Fibroblast of the aortic adventitia (primary cell): ENCODE data around the gene WFDC9. TPM values are rescaled to one million over a fixed set of nuclear protein-coding genes. Genes with fewer than 3 reads are reported as not detected.
"Not testable (repeated sequence)": the region's sequence is repeated elsewhere in the genome, so short reads cannot be mapped to it uniquely, and the experiment has no call there.

Experiments used
- DNase-seq: peaks from one replicate; pipeline ENCODE4 v3.0.0-alpha.2; 2010; ENCODE audit warnings: low read depth
- H3K4me3 ChIP-seq: 2 replicates; pipeline ENCODE4 v1.5.1; 2011; ENCODE audit warnings: low read depth, mild to moderate bottlenecking, control low read depth, low read length, moderate library complexity
- total RNA-seq: library from RNA; depleted of rRNA; stranded (reverse); fragments of >200 nt; gene quantifications from 2 replicates; pipeline ENCODE4 v1.2.3, GENCODE V29; 2012; ENCODE audit warnings: low replicate concordance
- TF ChIP-seq, protein P1 (sequence below): IDR thresholded peaks from 2 replicates; pipeline ENCODE4 v1.5.1; 2011; ENCODE audit warnings: mild to moderate bottlenecking, low read length, control low read depth, inconsistent platforms; ENCODE audit not compliant: insufficient read depth

The WFDC9 gene
- total RNA-seq, 1 donor, result not detected

DNA sequence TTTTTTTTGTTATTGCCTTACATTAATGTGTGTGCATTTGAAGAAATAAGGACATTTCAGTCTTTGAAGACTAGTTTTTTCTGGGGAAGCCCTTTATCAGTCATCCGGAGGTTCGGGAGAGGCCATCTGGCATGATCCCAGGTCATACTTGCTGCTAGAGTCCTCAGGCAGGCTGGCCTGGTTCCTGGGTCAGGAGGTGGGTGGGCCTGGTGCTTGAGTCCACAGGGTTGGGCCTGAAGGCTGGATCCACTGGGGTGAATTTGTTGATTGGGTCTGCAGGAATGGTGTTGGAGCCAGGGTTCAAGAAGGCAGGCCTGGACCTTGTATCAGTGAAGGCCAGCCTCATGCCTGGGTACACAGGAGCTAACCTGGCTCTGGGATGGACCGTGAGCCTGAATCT is 15.8 kb upstream of the WFDC9 start:
- no peak for DNase-seq
- TF ChIP-seq, protein P1, sequence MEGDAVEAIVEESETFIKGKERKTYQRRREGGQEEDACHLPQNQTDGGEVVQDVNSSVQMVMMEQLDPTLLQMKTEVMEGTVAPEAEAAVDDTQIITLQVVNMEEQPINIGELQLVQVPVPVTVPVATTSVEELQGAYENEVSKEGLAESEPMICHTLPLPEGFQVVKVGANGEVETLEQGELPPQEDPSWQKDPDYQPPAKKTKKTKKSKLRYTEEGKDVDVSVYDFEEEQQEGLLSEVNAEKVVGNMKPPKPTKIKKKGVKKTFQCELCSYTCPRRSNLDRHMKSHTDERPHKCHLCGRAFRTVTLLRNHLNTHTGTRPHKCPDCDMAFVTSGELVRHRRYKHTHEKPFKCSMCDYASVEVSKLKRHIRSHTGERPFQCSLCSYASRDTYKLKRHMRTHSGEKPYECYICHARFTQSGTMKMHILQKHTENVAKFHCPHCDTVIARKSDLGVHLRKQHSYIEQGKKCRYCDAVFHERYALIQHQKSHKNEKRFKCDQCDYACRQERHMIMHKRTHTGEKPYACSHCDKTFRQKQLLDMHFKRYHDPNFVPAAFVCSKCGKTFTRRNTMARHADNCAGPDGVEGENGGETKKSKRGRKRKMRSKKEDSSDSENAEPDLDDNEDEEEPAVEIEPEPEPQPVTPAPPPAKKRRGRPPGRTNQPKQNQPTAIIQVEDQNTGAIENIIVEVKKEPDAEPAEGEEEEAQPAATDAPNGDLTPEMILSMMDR, result no peak
- H3K4me3 ChIP-seq, result no peak overlapping the region

DNA sequence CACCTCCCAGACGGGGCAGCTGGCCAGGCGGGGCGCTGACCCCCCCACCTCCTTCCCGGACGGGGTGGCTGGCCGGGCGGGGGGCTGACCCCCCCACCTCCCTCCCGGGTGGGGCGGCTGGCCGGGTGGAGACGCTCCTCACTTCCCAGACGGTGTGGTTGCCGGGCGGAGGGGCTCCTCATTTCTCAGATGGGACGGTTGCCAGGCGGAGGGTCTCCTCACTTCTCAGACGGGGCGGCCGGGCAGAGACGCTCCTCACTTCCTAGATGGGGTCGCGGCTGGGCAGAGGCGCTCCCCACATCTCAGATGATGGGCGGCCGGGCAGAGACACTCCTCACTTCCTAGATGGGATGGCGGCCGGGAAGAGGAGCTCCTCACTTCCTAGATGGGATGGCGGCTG is 14.8 kb upstream of the WFDC9 start:
- not testable (repeated sequence) for H3K4me3 ChIP-seq, DNase-seq

DNA sequence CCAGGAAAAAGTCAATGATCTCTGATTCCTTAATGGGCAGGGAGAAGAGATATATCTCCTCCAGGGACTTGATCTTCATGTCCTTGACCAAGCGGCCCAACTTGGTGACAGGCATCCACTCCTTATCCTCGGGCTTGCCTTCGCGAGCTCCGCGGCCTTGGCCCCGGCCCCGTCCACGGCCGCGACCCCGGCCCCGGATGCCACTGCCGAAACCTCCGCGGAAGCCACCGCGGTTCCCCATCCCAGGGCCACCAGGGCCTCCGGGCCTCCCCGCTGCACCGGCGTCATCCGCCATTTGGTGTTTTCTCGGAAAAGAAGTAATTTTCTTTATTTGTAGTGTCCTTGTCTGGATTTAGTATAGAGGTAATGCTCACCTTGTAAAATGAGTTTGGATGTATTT is 10.0 kb upstream of the WFDC9 start:
- DNase-seq, H3K4me3 ChIP-seq: not testable (repeated sequence)

DNA sequence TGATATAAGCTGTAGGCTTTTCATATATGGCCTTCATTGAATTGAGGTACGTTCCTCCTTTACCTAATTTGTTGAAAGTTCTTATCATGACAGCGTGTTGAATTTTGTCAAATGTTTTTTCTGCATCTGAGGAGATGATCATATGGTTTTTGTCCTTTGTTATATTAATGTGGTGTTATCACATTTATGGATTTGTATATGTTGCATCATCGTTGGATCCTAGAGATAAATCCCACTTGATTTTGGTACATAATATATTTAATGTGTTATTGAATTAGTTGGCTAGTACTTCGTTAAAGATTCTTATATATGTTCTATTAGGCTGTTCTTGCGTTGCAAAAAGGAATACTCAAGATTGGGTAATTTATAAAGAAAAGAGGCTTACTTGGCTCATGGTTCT is 8.6 kb upstream of the WFDC9 start:
- TF ChIP-seq, protein P1, result no peak
- DNase-seq, result no peak
- no peak overlapping the region for H3K4me3 ChIP-seq

DNA sequence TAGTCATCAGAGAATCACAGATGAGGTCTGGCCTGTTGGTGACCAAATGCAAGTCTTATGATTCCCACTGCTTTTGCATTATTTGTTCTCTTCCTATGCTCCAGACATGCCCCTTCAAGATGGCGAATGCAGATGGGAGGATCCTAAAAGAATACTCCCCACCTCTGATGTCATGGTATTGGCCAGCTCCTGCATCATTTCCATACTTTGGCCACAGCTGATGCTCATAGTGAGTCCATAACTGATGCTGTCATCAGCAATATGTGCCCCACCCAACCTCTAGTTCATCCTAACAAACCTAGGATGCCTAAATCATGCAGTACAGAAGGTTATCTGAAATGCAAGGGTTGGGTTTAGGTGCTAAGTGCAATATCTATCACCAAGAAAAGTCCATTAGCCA is 5.4 kb upstream of the WFDC9 start:
- TF ChIP-seq, protein P1, result no peak
- no peak overlapping the region for H3K4me3 ChIP-seq
- no peak for DNase-seq

DNA sequence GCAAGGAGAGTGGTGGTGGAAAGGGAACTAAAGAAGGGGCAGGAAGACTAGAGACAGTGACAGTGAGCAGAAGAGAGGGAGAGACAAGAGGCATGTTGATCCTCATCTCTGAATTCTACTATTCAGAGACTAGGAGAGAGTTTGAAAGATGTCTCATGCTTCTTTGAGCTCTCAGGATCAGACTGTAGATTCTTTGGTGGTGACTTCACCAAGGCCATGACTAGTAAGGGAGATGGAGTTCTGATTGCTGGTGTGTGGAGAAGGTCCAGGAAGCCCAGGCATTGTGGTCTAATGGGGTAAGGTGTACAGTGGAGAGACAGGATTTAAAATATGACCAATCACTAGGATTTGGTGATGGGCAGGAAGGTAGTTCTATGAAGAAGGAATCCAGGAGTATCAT is 713 bp downstream of the WFDC9 start:
- TF ChIP-seq, protein P1, result no peak
- no peak overlapping the region for H3K4me3 ChIP-seq
- no peak for DNase-seq

DNA sequence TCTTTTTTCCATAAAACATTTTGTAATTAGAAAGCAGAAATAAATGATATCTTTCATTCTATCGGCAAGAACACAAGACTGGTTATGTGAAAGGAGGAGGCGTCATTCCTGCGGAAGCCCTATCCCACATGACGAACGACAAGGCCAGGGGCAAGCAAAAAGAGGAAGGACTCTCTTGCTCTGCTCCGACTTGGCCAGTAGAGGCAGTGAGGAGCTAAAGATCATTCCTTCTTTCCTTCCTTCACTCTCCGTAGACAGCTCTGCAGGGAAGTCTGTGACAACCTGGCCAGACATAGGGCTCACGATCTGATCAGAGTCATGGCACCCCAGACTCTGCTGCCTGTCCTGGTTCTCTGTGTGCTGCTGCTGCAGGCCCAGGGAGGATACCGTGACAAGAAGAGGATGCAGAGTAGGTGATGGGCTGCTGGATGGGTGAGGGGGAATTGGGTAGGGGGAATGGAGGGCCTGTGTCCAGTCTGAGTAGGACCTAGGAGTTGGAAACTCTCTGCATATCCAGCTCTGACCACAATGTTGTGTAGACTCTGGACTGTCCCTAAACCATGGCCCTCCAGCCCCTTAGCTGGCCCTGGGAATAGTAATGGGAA is 1.5 kb downstream of the WFDC9 start, which contains the start of gene WFDC10A:
Gene WFDC10A (plus strand): TSS at position 244 of the 605 bp plus-strand sequence. CDS start 75 bp downstream, at position 319.
- no peak within 1 kb of the TSS for H3K4me3 ChIP-seq
- TF ChIP-seq, protein P1, result peak; percentile 82
- DNase-seq, result peak; percentile 47

DNA sequence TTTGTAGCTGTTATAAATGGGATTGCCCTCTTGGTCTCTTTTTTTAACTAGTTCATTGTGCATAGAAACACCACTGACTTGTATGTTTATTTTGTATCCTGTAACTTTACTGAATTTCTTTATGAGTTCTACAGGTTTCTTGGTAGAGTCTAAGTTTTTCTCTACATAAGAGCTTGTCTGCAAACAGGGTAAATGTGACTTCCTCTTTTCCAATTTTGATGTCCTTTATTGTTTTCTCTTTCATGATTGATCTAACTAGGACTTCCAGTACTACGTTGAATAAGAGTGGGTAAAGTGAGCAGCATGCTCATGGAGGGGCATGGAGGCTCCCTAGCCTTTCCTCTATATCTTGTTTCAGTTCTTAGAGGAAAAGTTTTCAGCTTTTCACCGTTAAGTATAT is 4.5 kb downstream of the WFDC9 start:
- TF ChIP-seq, protein P1, result no peak
- no peak overlapping the region for H3K4me3 ChIP-seq
- no peak for DNase-seq
